K562 (cell line): ENCODE measurements around the gene PARD3. TPM values are rescaled to one million over a fixed set of nuclear protein-coding genes. Genes with fewer than 3 reads are reported as not detected.

ENCODE experiments used
- ATAC-seq: fragments of 200-7000 bp; cut with Tn5 transposase; 3 replicates; pipeline ENCODE4 v1.9.1; 2020; ENCODE audit warnings: moderate library complexity
- BruUV-seq: library from RNA; stranded (reverse); fragments of 400-500 nt; replicated peaks from 2 replicates; lab custom pipeline; 2021; lab: Mats Ljungman, UMichigan
- CTCF ChIA-PET: fragments of 300-600 bp; formaldehyde crosslinking; extraction: SDS; loops from one replicate; lab custom pipeline; 2021; ENCODE audit warnings: low intra/inter-chr PET ratio; lab: Yijun Ruan, JAX
- POLR2A ChIA-PET: fragments of 300-600, 350-650 bp; sonication (Branson Sonifier 250); formaldehyde crosslinking; extraction: SDS; loops from one replicate; lab custom pipeline; 2021; ENCODE audit warnings: antibody characterized with exemption, inconsistent platforms; lab: Yijun Ruan, JAX
- DNase-seq, 4 experiments: peaks; one replicate each; pipeline versions ENCODE4 v3.0.0 to v3.0.0-alpha.2; 2011 to 2018; ENCODE audit warnings: low spot score in 3 of 4, mixed read lengths in 3 of 4; ENCODE audit errors: extremely low read depth in 1 of 4
- FAIRE-seq: peaks from 2 replicates; lab custom pipeline; 2011; peaks lifted over from hg19 to GRCh38; lab: Jason Lieb, UNC
- H2AFZ ChIP-seq: 2 replicates; pipeline ENCODE4 v1.6.0; 2011; ENCODE audit warnings: low read depth, low read length, control low read depth, inconsistent platforms
- H3K27ac ChIP-seq: fragments of 200-600 bp; 3 replicates; pipeline ENCODE4 v1.8.0; 2011; ENCODE audit warnings: low read depth, mild to moderate bottlenecking, control low read depth, inconsistent platforms, low read length, moderate library complexity, mixed read lengths; ENCODE audit errors: extremely low read depth
- H3K27me3 ChIP-seq, 2 experiments: fragments of 300-600 bp in 1 of 2; 2 replicates in 1 of 2; 3 replicates in 1 of 2; pipeline versions ENCODE4 v1.6.0 to v1.8.0; 2011; ENCODE audit warnings: inconsistent platforms in 2 of 2, low read length in 2 of 2, mild to moderate bottlenecking in 1 of 2, mixed read lengths in 1 of 2, moderate library complexity in 1 of 2; ENCODE audit not compliant: control insufficient read depth in 2 of 2, insufficient read depth in 2 of 2
- H3K36me3 ChIP-seq: fragments of 300-600 bp; 3 replicates; pipeline ENCODE4 v1.8.0; 2011; ENCODE audit warnings: mild to moderate bottlenecking, low read length, inconsistent platforms; ENCODE audit not compliant: control insufficient read depth, insufficient read depth
- H3K4me1 ChIP-seq, 2 experiments: fragments of 200-600 bp in 1 of 2; replicated peaks in 1 of 2; 2 replicates in 1 of 2; 3 replicates in 1 of 2; pipeline versions ENCODE4 v1.5.1 to v1.8.0; 2011; ENCODE audit warnings: inconsistent platforms in 2 of 2, low read length in 2 of 2, mild to moderate bottlenecking in 1 of 2, mixed read lengths in 1 of 2, moderate library complexity in 1 of 2; ENCODE audit not compliant: control insufficient read depth in 2 of 2, insufficient read depth in 2 of 2
- H3K4me2 ChIP-seq: 2 replicates; pipeline ENCODE4 v1.6.1; 2011; ENCODE audit warnings: low read length, control low read depth, inconsistent platforms, mixed read lengths; ENCODE audit not compliant: insufficient read depth
- H3K4me3 ChIP-seq: fragments of 200-600 bp; sonication (generic), shearing (Covaris generic); 2 replicates; pipeline ENCODE4 v1.5.1; 2016; ENCODE audit warnings: control low read depth, inconsistent platforms
- H3K79me2 ChIP-seq: fragments of 200-600 bp; 3 replicates; pipeline ENCODE4 v1.8.0; 2011; ENCODE audit warnings: low read length, inconsistent platforms; ENCODE audit not compliant: control insufficient read depth, insufficient read depth
- H3K9ac ChIP-seq, 2 experiments: 2 replicates each; pipeline versions ENCODE4 v1.6.0 to v1.6.1; 2011; ENCODE audit warnings: low read depth in 2 of 2, low read length in 2 of 2, control low read depth in 1 of 2, inconsistent platforms in 1 of 2, mild to moderate bottlenecking in 1 of 2, mixed read lengths in 1 of 2; ENCODE audit not compliant: insufficient read depth in 1 of 2
- H3K9me1 ChIP-seq: one replicate; pipeline ENCODE4 v1.6.0; 2011; ENCODE audit warnings: inconsistent platforms, mild to moderate bottlenecking, low read length, moderate library complexity; ENCODE audit not compliant: control insufficient read depth, insufficient read depth
- H3K9me3 ChIP-seq: replicated peaks from 2 replicates; pipeline ENCODE4 v1.5.1; 2011; ENCODE audit warnings: low read depth, low read length, inconsistent platforms; ENCODE audit not compliant: control insufficient read depth, insufficient read depth
- H4K20me1 ChIP-seq: replicated peaks from 2 replicates; pipeline ENCODE4 v1.6.1; 2011; ENCODE audit warnings: low read length, inconsistent platforms, mixed read lengths; ENCODE audit not compliant: control insufficient read depth, insufficient read depth
- C11orf30 ChIP-seq: fragments of 450-650 bp; IDR thresholded peaks from 2 replicates; pipeline ENCODE4 v1.6.1; 2016; ENCODE audit warnings: low read depth, mild to moderate bottlenecking
- CBFA2T3 ChIP-seq: fragments of 450-650 bp; IDR thresholded peaks from 2 replicates; pipeline ENCODE4 v1.6.1; 2017
- CC2D1A ChIP-seq: fragments of 450-650 bp; IDR thresholded peaks from 2 replicates; pipeline ENCODE4 v1.6.1; 2017; ENCODE audit warnings: mild to moderate bottlenecking
- CXXC5 ChIP-seq: fragments of 250-450 bp; sonication (Bioruptor Pico); IDR thresholded peaks from 2 replicates; pipeline ENCODE4 v1.8.0; 2022; ENCODE audit warnings: inconsistent platforms, mild to moderate bottlenecking, moderate library complexity
- FOXM1 ChIP-seq, 2 experiments: fragments of 450-650 bp in 1 of 2; sonication (generic) in 1 of 2; formaldehyde crosslinking in 1 of 2; IDR thresholded peaks; 2 replicates each; pipeline versions ENCODE4 v1.6.1 to v1.9.0; 2017 to 2022; ENCODE audit warnings: low read depth in 2 of 2, mild to moderate bottlenecking in 2 of 2, missing genetic modification reagents in 1 of 2, moderate library complexity in 1 of 2
- HNRNPLL ChIP-seq: fragments of 200-400 bp; formaldehyde crosslinking; IDR thresholded peaks from 2 replicates; pipeline ENCODE4 v1.6.1; 2017; ENCODE audit warnings: low read length, low read depth, mild to moderate bottlenecking; ENCODE audit not compliant: poor library complexity, severe bottlenecking
- JUND ChIP-seq, 2 experiments: IDR thresholded peaks; 2 replicates in 1 of 2; 3 replicates in 1 of 2; pipeline ENCODE4 v1.6.1; 2011; ENCODE audit warnings: borderline replicate concordance in 2 of 2, low read depth in 2 of 2, low read length in 2 of 2, improper control_type of control experiment in 1 of 2, missing biosample characterization in 1 of 2, missing genetic modification characterization in 1 of 2, missing genetic modification reagents in 1 of 2
- NCOR1 ChIP-seq: fragments of 450-650 bp; IDR thresholded peaks from 2 replicates; pipeline ENCODE4 v1.6.1; 2016; ENCODE audit warnings: mild to moderate bottlenecking, moderate library complexity
- NFIC ChIP-seq: fragments of 450-650 bp; IDR thresholded peaks from 2 replicates; pipeline ENCODE4 v1.6.1; 2017; ENCODE audit warnings: mild to moderate bottlenecking, inconsistent platforms
- POLR2AphosphoS5 ChIP-seq: IDR thresholded peaks from 2 replicates; pipeline ENCODE4 v1.6.1; 2011; ENCODE audit warnings: mild to moderate bottlenecking, low read depth, low read length, moderate library complexity; ENCODE audit not compliant: control insufficient read depth, insufficient read depth
- TEAD1 ChIP-seq, 2 experiments: fragments of 450-650 bp in 1 of 2; sonication (generic) in 1 of 2; formaldehyde crosslinking; IDR thresholded peaks; 2 replicates each; pipeline versions ENCODE4 v1.4.0 to v1.8.0; 2020 to 2022; ENCODE audit warnings: mild to moderate bottlenecking in 2 of 2, missing genetic modification reagents in 1 of 2
- TRIM24 ChIP-seq, 2 experiments: fragments of 450-650 bp; IDR thresholded peaks; 2 replicates each; pipeline ENCODE4 v1.6.1; 2016
- ZC3H8 ChIP-seq: fragments of 450-650 bp; IDR thresholded peaks from 2 replicates; pipeline ENCODE4 v1.6.1; 2017
- WGBS: fragments of 100-300 bp; shearing (Covaris generic); methylation state at CpG from one replicate; pipeline ENCODE4 v1.1.6; 2016; ENCODE audit warnings: low coverage, mixed read lengths; ENCODE audit not compliant: insufficient coverage; ENCODE audit errors: missing lambda C conversion rate; 5-methylcytosine and 5-hydroxymethylcytosine counted together
- in situ Hi-C: fragments of 300-500 bp; cut with MboI; formaldehyde crosslinking; loops from 4 replicates; pipeline ENCODE4 v1.15.0; 2018; ENCODE audit warnings: inconsistent platforms, mixed read lengths
- intact Hi-C: fragments of 100-400 bp; cut with micrococcal nuclease; formaldehyde crosslinking; loops from 2 replicates; pipeline ENCODE4 v1.14.2; 2022
- polyA plus RNA-seq, 8 experiments: library from polyadenylated mRNA; depleted of rRNA in 4 of 8; stranded (reverse) in 5 of 8; unstranded in 3 of 8; fragments of >200 nt; fragmentation: Nextera tagmentation in 2 of 8; fragmentation: Illumina TruSeq in 1 of 8; extraction: Ambion mirVana in 2 of 8; extraction: Trizol in 1 of 8; gene quantifications; 2 replicates each; pipeline versions ENCODE4 v1.2.1 to v1.2.3, GENCODE V29; 2011 to 2014; ENCODE audit warnings: inconsistent platforms in 1 of 8, missing spikeins in 1 of 8
- total RNA-seq, 7 experiments: library from RNA; depleted of rRNA in 6 of 7; stranded (reverse); fragments of >200 nt in 6 of 7; fragmentation: Illumina TruSeq in 2 of 7; extraction: Trizol in 2 of 7; gene quantifications; 2 replicates each; pipeline versions ENCODE4 v1.2.1 to v1.2.3, GENCODE V29; 2011 to 2021; ENCODE audit warnings: low replicate concordance in 1 of 7
- TF ChIP-seq, protein P1 (sequence below), 2 experiments: fragments of 450-650 bp; IDR thresholded peaks; 2 replicates each; pipeline ENCODE4 v1.6.1; 2016
- TF ChIP-seq, protein P2 (sequence below): fragments of 450-650 bp; IDR thresholded peaks from 2 replicates; pipeline ENCODE4 v1.6.1; 2014; ENCODE audit warnings: low read depth, mild to moderate bottlenecking, moderate library complexity, borderline replicate concordance
- TF ChIP-seq, protein P3 (sequence below): fragments of 200-800 bp; sonication (Bioruptor generic); IDR thresholded peaks from 2 replicates; pipeline ENCODE4 v1.6.1; 2017; ENCODE audit warnings: missing genetic modification characterization, missing compliant biosample characterization

PARD3 gene
- total and polyA plus RNA-seq, 9 of the 15 experiments (the other 6 are each of a cell fraction or from before 2014, with no cell fraction given), result 2.7 to 11.7 (median 7.7) TPM

DNA sequence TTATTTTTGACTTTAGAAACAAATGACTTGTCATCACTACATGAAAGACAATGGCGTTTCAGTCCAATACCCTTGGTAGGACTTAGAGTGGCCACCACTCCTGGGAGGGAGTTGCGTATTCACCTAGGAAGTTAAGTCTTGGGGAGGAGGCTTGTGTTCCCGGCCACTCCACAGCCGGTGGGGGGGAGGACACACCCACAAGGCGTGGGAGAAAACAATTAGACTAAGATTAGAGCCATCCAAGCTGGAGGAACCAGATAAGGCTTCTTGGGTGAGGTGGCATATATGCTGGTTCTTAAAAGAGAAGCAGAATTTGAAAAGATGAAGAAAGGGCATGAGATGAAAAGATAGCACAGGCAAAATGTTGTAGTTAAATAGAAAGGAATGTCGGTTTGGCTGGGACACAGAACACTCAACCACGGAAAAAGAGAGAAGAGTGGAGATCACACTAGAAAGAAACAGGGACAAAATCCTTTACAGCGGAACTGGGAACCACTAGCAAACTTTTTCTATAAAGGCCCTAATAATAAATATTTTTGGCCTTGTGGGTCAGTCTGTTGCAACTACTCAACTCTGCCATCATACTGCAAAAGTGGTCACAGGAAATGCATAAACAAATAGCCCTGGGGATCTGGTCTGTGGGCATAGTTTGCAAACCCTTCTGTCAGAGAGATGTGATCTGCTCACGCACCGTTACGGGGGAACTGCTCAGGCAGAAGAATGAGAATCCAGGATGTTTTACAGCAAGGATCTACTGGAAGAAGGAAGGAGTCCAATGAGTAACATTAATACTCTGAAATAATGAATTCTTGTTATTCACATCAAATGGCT is 651.8 kb downstream of the PARD3 start:
- H3K79me2 ChIP-seq, result no peaks in the 10 kb centered on the region
- DNase-seq, result peak; percentile 32 to 78 (median 52)
- H3K4me2 ChIP-seq, result peak overlapping the region; percentile 9; the same call in 1 of the 2 replicates
- H3K27ac ChIP-seq, result no peak overlapping the region
- H3K36me3 ChIP-seq, result no peaks in the 10 kb centered on the region
- BruUV-seq, result no TSS peak
- peaks cover 0 to 3% of the 10 kb centered on the region in 2 experiments; a peak in 1 of 5 replicates for H3K27me3 ChIP-seq
- in situ Hi-C loops (no loop called here), intact Hi-C loops (no loop called here)
- H3K4me3 ChIP-seq, result no peak overlapping the region
- no peaks in the 10 kb centered on the region for H4K20me1 ChIP-seq
- peak; percentile 69 for FAIRE-seq
- no peaks in the 10 kb centered on the region for H3K9me1 ChIP-seq
- ATAC-seq, result peak; percentile 90
- no peak overlapping the region for H3K9ac ChIP-seq
- WGBS, result 4% methylated on average over 11 of the region's 11 CpGs
- no peak overlapping the region for H2AFZ ChIP-seq
- peaks cover 0 to 6% of the 10 kb centered on the region in 2 experiments; a peak in 3 of 5 replicates for H3K4me1 ChIP-seq
- ChIA-PET CTCF (no interaction called here), POLR2A (no interaction called here)
- no peaks in the 10 kb centered on the region for H3K9me3 ChIP-seq
- TF ChIP-seq C11orf30 (peak; percentile 43; the same call in 1 of the 2 replicates), TEAD1 (CRISPR knock-in tag; IDR thresholded peaks at IDR 0.05) (0 out of 4 replicates have a peak, but pooled peaks of 1 of the 2 experiments have one; percentile 37), FOXM1 (IDR thresholded peaks at IDR 0.05; ENCODE audit: low read depth) (peak; percentile 61), FOXM1 (CRISPR knock-in tag; IDR thresholded peaks at IDR 0.05; ENCODE audit: low read depth) (no peak), CXXC5 (CRISPR knock-in tag) (peak; percentile 47; the same call in 1 of the 2 replicates), NFIC (peak; percentile 34; the same call in 1 of the 2 replicates), ZC3H8 (no peak), CC2D1A (0 out of 2 replicates have a peak, but pooled peaks have one; percentile 30), NCOR1 (peak; percentile 73), JUND (IDR thresholded peaks at IDR 0.05; ENCODE audit: borderline replicate concordance, low read depth, low read length) (peak; percentile 8; the same call in 1 of the 2 replicates), JUND (tag; IDR thresholded peaks at IDR 0.05; ENCODE audit: borderline replicate concordance, low read depth, low read length) (no peak), CBFA2T3 (peak; percentile 86), HNRNPLL (peak; percentile 86), TRIM24 (IDR thresholded peaks at IDR 0.05) (peak; percentile 53 to 56; a peak in 3 of 4 replicates), POLR2AphosphoS5 (peak; percentile 61; the same call in 1 of the 2 replicates)
- TF ChIP-seq, protein P1, sequence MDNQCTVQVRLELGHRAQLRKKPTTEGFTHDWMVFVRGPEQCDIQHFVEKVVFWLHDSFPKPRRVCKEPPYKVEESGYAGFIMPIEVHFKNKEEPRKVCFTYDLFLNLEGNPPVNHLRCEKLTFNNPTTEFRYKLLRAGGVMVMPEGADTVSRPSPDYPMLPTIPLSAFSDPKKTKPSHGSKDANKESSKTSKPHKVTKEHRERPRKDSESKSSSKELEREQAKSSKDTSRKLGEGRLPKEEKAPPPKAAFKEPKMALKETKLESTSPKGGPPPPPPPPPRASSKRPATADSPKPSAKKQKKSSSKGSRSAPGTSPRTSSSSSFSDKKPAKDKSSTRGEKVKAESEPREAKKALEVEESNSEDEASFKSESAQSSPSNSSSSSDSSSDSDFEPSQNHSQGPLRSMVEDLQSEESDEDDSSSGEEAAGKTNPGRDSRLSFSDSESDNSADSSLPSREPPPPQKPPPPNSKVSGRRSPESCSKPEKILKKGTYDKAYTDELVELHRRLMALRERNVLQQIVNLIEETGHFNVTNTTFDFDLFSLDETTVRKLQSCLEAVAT (IDR thresholded peaks at IDR 0.05), result no peak
- TF ChIP-seq, protein P2, sequence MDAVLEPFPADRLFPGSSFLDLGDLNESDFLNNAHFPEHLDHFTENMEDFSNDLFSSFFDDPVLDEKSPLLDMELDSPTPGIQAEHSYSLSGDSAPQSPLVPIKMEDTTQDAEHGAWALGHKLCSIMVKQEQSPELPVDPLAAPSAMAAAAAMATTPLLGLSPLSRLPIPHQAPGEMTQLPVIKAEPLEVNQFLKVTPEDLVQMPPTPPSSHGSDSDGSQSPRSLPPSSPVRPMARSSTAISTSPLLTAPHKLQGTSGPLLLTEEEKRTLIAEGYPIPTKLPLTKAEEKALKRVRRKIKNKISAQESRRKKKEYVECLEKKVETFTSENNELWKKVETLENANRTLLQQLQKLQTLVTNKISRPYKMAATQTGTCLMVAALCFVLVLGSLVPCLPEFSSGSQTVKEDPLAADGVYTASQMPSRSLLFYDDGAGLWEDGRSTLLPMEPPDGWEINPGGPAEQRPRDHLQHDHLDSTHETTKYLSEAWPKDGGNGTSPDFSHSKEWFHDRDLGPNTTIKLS, result peak; percentile 27; the same call in 1 of the 2 replicates
- TF ChIP-seq, protein P3, sequence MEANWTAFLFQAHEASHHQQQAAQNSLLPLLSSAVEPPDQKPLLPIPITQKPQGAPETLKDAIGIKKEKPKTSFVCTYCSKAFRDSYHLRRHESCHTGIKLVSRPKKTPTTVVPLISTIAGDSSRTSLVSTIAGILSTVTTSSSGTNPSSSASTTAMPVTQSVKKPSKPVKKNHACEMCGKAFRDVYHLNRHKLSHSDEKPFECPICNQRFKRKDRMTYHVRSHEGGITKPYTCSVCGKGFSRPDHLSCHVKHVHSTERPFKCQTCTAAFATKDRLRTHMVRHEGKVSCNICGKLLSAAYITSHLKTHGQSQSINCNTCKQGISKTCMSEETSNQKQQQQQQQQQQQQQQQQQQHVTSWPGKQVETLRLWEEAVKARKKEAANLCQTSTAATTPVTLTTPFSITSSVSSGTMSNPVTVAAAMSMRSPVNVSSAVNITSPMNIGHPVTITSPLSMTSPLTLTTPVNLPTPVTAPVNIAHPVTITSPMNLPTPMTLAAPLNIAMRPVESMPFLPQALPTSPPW, result peak; percentile 71
